Erythroblast (primary cell): ENCODE data around the gene TP63.

Experiments
- GATA1 ChIP-seq: IDR thresholded peaks from 2 replicates; pipeline ENCODE4 v1.6.1; 2011; ENCODE audit warnings: low read depth, mild to moderate bottlenecking, control low read depth, low read length, moderate library complexity
- POLR2A ChIP-seq: IDR thresholded peaks from 2 replicates; pipeline ENCODE4 v1.6.1; 2011; ENCODE audit warnings: mild to moderate bottlenecking, low read length

DNA sequence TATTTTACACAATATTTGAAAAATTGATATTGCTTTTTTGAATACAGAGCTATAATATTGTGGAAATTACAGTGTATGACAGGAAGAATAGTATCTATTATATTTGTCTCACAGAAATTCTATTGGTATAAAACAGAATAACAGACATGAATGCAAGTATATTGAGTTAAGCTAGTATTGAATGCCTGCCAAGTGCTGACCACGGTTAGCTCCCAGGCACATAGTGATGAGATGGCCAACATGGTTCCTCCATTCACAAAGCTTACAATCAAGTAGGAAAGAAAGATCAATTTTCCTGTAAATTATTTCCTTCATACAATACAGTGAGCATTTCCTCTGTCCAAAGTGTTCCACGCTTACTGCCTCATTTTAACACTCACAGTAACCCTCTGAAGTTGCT, 67.6 kb downstream of the TP63 start:
- TF ChIP-seq POLR2A (no peak), GATA1 (no peak)
